Stimulated activated CD4-positive, alpha-beta T cell treated with anti-CD3 and anti-CD28 coated beads, Interleukin-2, amount 100 ng/mL, for 24 hours (primary cell): ENCODE results near the gene PRKCH.
A peak's percentile ranks its signal among the peaks of the same experiment; 100 is the strongest.
"Not testable (repeated sequence)": the region's sequence is repeated elsewhere in the genome, so short reads cannot be mapped to it uniquely, and the experiment has no call there.

Source experiments
- DNase-seq, 2 donors: peaks; one replicate each; pipeline ENCODE4 v3.0.0-alpha.2; 2020

PRKCH gene

DNA sequence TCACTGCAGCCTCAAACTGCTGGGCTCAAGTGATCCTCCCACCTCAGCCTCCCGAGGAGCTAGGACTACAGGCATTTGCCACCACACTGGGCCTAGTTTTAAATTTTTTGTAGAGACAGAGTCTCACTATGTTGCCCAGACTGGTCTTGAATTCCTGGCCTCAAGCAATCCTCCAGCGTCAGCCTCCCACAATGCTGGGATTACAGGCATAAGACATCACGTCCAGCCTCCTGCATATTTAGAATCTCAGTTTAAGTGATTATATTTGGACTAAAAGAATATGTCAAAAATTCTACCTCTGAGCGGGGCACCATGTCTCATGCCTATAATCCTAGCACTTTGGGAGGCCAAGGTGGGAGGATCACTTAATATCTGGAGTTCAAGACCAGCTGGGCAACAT is 12.7 kb upstream of the PRKCH start:
- not testable (repeated sequence) for DNase-seq

- no peak for DNase-seq
Observed at GRCh38 chr14:61315313-61315712, 6.1 kb upstream of the PRKCH start.

DNA sequence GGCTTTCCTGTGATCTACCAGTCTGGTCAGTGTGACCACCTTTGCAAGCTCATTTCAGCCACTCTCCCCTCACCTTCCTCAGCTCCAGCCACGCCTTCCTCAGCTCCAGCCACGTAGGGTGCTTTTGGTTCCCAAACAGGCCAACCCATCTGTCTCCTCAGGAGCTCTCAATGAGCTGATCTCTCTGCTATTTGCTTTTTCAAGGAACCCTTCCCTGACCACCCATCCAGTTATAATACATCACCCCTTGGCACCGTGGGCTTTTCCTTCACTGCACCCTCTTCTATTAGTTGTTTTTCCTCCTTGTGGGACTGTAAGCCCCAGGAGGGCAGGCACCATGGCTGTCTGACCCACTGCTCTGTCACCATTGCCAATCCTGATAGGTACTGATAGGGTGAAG is 2.3 kb upstream of the PRKCH start:
- no peak for DNase-seq

GRCh38 chr14:61319706-61320105 is 1.7 kb upstream of the PRKCH start:
- no peak for DNase-seq

DNA sequence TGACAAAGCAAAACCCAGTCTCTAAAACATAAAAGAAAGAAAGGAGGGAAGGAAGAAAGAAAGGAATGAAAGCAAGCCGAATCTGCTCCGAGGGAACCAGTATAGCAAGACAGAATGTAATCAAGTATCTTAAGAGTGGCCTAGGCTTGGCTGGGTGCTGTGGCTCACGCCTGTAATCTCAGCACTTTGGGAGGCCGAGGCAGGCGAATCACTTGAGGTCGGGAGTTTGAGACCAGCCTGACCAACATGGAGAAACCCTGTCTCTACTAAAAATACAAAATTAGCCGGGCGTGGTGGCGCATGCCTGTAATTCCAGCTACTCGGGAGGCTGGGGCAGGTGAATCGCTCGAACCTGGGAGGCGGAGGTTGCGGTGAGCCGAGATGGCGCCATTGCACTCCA is 1.2 kb upstream of the PRKCH start:
- DNase-seq, result not testable (repeated sequence)

DNA sequence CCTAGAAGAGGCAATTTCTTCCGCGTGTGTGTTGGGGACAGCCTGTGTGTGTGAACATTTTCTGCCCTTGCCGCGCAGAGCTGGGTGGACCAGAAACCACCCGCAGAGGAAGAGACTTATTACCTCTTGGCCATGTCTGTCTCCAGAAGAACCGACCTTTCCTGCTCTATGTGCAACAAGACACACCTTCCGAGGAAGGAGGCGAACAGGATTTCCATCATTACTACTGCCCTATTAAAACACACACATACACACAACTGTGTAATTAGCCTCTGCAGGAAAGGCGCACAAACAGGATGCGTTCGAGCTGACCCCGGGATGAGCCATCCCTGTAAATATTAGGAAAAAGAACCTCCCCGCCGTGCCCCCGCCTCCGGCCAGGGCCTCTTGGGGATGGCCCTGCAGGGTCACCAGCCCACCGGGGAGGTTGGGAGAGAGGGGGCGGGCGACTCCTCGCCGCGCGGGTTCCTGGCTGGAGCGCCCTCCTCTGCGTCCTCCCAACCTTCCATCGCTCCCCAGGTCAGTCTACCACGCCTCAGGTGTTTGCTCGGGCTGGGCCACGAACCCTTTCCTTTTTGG is 484 bp upstream of the PRKCH start:
- no peak for DNase-seq

GRCh38 chr14:61322011-61322798 is 826 bp downstream of the PRKCH start:
- DNase-seq, result peak in 1 of 2 donors; percentile 56

- DNase-seq, result peak; percentile 51 to 58
Observed at GRCh38 chr14:61322799-61323290, 1.5 kb downstream of the PRKCH start.

DNA sequence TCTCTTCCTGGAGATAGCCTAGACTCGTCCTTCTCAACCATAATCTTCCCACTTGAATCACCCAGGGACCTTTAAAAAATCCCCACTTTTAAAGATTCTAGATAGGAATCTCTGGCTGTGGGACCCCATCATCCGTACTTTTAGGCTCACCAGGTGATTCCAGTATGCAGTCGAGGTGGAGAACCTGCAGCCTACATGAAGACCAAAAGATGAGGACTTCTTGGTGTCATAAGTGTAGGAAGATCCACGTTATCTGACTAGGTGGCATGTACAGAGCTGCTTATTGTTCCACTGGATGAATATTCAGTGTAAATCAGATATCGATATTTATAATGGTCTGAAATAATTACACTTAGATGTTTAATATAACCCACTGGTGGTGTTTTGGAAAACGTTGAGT is 2.6 kb downstream of the PRKCH start:
- DNase-seq, result no peak

GRCh38 chr14:61325166-61325565 is 3.8 kb downstream of the PRKCH start:
- no peak for DNase-seq

DNA sequence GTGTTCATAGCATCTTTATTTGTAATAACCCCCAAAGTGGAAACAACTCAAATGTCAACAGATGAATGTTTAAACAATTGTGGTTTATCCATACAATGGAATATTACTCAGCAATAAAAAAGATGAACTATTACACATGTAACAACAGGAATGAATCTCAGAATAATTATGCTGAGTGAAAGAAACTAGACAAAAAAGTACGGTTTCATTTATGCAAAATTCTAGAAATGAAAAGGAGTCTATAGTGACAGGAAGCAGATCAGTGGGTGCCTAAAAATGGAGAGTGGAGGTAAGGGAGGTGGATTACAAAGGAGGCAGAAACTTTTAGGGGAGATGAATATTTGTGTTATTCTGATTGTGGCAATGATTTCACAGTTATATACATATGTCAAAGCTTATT is 4.8 kb downstream of the PRKCH start:
- no peak for DNase-seq

DNA sequence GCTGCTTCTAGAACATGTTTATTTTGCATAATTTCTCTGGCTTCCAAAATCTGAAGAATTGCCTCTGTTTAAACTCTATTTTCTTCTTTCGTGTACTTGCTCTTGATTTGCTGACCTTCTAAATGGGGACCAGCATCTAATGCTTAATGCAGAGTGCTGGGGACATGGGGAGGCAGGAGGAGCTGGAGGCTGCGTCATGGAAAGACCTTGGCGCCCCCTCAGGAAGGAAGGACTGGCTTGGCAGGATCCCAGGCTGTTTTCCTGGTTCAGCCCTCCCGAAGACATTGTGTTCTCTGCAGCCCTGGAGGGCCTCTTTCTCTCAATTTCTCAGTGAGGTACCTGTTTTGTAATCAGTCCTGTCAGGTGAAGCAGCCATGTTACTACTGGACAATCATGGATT is 5.5 kb downstream of the PRKCH start:
- no peak for DNase-seq

DNA sequence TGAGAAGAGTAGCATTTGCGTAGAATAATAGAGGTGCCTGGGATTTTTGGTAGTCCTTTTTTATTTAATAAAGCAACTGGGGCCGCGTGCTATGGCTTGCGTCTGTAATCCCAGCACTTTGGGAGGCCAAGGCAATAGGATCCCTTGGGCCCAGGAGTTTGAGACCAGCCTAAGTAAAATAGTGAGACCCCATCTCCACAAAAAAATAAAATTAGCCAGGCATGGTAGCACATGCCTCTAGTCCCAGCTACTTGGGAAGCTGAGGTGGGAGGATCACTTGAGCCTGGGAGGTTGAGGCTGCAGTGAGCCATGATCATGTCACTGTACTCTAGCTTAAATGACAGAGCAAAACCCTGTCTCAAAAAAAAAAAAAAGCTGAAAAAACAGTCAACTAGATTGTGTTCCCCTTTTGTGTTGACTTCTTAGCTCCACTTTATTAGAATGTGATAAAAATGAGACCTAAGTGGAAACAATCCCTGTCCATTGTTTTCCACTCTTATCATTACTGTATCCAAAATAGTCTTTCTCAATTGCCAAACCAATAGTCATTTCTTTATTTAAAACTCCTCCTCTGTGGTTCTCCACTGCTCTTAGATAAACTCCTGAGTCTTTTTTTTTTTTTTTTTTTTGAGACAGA is 7.4 kb downstream of the PRKCH start:
- no peak for DNase-seq

- DNase-seq, result no peak
Observed at GRCh38 chr14:61329478-61330051, 8.2 kb downstream of the PRKCH start.

DNA sequence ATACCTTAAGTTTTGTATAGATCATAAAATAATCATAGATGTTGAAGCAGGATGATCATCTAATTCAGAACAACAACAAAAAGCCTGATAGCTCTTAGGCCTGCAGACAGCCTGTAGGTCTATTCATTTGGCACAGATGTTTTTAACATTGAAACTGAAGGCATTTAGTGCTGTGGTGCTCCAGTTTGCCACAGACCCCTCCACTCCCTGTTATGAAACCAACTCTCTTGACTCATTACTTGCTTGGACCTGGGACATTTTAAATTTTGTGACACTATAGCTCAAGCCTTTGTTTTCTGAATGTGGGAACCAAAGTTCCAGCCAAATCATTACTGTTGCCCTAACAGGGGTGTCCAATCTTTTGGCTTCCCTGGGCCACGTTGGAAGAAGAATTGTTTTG is 9.1 kb downstream of the PRKCH start:
- DNase-seq, result no peak

DNA sequence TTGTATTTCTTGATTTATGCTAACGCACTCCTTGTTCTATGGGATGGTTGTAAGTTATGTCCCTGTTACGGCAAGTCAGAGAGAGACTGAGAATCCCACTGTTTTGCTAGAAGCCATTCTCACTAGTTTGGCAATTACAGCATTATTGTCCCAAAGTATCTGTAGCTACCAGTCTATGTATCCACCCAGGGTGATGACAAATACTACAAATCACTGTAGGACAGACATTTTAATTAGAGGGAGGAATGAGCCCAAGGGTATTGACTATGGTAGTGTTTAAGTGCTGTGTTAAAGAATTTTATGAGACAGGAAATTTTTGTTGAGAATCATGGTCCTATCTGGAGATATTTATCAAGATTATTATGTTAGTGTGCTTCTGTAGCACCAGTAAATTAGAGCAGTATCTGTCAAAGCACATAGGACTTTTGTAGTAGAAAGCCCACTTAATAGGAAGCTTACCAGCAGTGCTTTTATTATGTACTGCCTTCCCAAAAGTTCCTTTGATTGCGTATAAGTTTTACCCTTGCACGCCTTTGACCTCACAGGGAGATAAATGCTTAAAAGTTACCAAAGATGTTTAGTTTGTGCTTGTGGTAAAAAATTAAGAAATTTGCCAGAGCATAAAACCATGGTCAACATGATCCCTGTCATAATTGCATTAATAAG is 10.7 kb downstream of the PRKCH start:
- no peak for DNase-seq

GRCh38 chr14:61332658-61333029 is 11.3 kb downstream of the PRKCH start:
- DNase-seq, result no peak

DNA sequence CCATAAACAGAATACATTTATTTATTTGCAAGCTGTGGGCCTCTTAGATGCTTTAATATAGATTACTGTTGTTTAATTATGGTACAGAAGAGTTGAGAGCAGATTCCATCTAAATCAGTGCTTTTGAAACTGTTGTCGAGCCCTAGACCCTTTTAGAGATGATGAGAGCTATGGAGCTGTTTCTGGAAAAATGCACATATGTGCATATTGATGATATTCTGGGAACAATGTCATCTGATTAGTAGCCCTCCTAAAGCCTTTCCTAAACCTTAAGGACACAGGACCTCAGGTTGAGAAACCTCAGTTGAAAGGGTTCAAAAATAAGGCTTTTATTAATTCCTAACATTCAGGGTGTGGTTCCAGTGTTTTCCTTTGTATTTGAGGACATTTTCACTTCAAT is 11.7 kb downstream of the PRKCH start:
- no peak for DNase-seq

GRCh38 chr14:61334197-61334701 is 12.9 kb downstream of the PRKCH start:
- no peak for DNase-seq

DNA sequence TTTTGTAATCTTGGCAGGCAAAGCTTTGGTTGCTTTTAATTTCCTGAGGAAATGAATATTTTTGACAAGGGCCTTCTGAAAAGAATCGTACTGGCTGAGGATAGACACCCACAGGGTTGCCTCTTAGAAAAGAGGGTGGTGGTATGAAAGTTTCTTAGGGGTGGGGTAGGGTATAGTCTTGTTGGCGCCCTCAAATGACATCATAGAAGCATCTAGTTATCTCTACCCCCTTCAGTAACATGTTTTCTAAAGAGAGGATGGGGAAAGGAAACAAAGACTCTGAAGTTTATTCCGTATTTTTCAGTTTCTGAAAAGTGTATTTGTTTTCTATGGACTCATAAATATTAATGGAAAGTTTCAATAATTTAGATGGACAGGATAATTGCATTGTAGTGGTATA is 13.7 kb downstream of the PRKCH start:
- no peak for DNase-seq

- DNase-seq, result no peak
Observed at GRCh38 chr14:61335671-61336275, 14.4 kb downstream of the PRKCH start.

- peak; percentile 58 to 62 for DNase-seq
Observed at GRCh38 chr14:61337893-61338292, 16.5 kb downstream of the PRKCH start.

DNA sequence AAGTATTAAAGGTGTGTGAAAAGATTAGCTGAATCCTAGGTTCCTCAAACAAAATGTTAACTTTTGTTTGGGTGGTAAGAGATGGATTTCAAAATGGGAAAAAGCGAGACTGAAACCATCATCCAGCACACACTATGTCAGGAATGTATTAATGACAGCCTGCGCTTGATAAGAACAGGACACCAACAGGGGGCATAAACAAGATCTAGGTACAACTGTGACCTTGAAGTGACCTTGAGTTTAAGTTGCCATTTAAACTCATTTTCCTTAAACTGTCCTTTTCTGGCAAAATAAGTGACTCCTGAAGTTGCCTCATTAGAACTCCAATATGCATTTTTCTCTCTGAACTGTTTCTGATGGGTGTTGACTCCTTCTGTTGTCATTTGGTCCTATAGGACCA is 17.1 kb downstream of the PRKCH start:
- no peak for DNase-seq
